SH-SY5Y (cell line): ENCODE results near the gene ADI1.

Source experiments
- GATA2 ChIP-seq: IDR thresholded peaks from 2 replicates; pipeline ENCODE4 v1.6.1; 2011; ENCODE audit warnings: mild to moderate bottlenecking, low read depth, low read length
- GATA3 ChIP-seq: IDR thresholded peaks from 2 replicates; pipeline ENCODE4 v1.6.1; 2011; ENCODE audit warnings: low read depth, mild to moderate bottlenecking, low read length, moderate library complexity

DNA sequence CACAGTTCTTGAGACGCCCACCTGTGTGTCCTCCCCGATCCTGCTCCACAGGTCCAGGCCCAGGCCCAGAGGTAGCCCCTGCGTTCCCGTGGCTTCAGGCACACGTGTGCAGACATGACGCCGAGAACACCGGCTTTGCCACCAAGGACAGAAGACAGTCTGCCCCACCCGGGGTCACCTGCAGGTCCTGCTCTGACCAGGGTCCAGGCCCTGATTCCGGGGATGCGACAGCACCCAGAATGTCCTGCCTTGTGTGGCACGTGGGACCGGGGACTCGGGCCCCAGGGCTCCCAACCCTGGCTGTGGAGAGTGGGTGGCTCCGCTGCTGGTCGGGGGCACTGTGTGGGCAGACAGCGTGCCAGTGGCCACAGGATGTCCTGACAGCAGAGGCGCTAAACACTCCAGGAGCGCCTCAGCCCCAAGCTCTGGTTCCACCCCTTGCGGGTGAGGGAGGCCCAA is 36.9 kb downstream of the ADI1 start:
- no peak for TF ChIP-seq GATA2
- TF ChIP-seq GATA3: no peak
